ENCODE measurements around the gene BCR.

BCR gene

GRCh38 chr22:23152238-23153114, 27.8 kb upstream of the BCR start:
- no peak for DNase-seq

- no peak for DNase-seq
Observed at GRCh38 chr22:23153994-23154393, 26.3 kb upstream of the BCR start.

GRCh38 chr22:23154461-23154860, 25.8 kb upstream of the BCR start:
- no peak for DNase-seq

- DNase-seq, result no peak
Observed at GRCh38 chr22:23155143-23155542, 25.2 kb upstream of the BCR start.

GRCh38 chr22:23155831-23156230, 24.5 kb upstream of the BCR start:
- DNase-seq, result no peak

GRCh38 chr22:23156286-23156685, 24.0 kb upstream of the BCR start:
- no peak for DNase-seq

- no peak for DNase-seq
Observed at GRCh38 chr22:23157560-23158515, 22.5 kb upstream of the BCR start.

GRCh38 chr22:23158516-23159290, 21.6 kb upstream of the BCR start:
- no peak for DNase-seq

- no peak for DNase-seq
Observed at GRCh38 chr22:23159291-23159630, 21.0 kb upstream of the BCR start.

GRCh38 chr22:23161029-23161428, 19.3 kb upstream of the BCR start:
- no peak for DNase-seq

- DNase-seq, result no peak
Observed at GRCh38 chr22:23161574-23161973, 18.7 kb upstream of the BCR start.

GRCh38 chr22:23163665-23164064, 16.6 kb upstream of the BCR start:
- DNase-seq, result no peak

- DNase-seq, result no peak
Observed at GRCh38 chr22:23164091-23164490, 16.2 kb upstream of the BCR start.

GRCh38 chr22:23166042-23166831, 14.1 kb upstream of the BCR start:
- DNase-seq, result no peak

- DNase-seq, result no peak
Observed at GRCh38 chr22:23166841-23167616, 13.3 kb upstream of the BCR start.

GRCh38 chr22:23168391-23169042, 11.8 kb upstream of the BCR start:
- no peak for DNase-seq

- DNase-seq, result no peak
Observed at GRCh38 chr22:23169043-23169406, 11.3 kb upstream of the BCR start.

- no peak for DNase-seq
Observed at GRCh38 chr22:23175817-23176644, 4.3 kb upstream of the BCR start.

- DNase-seq, result no peak
Observed at GRCh38 chr22:23176645-23177027, 3.7 kb upstream of the BCR start.

- DNase-seq, result no peak
Observed at GRCh38 chr22:23177197-23177596, 3.1 kb upstream of the BCR start.

All from NCI-H1048 (cell line).